Measurements from ENCODE around the gene SNX30.
A peak's percentile ranks its signal among the peaks of the same experiment; 100 is the strongest.

The SNX30 gene

GRCh38 chr9:112914524-112914923 lies 164.0 kb downstream of the SNX30 start:
- peaks cover 15% of the 10 kb centered on the region for H3K27me3 Mint-ChIP-seq
- H3K27ac Mint-ChIP-seq = no peak overlapping the region
- H3K4me3 Mint-ChIP-seq = no peak overlapping the region
- ATAC-seq (no peak), DNase-seq (no peak)
- H3K9me3 Mint-ChIP-seq = no peaks in the 10 kb centered on the region
- H3K4me1 Mint-ChIP-seq = no peaks in the 10 kb centered on the region

- Mint-ChIP-seq H3K4me3 (no peak overlapping the region), H3K4me1 (no peaks in the 10 kb centered on the region), H3K9me3 (no peaks in the 10 kb centered on the region), H3K27me3 (peaks cover 19% of the 10 kb centered on the region), H3K27ac (no peak overlapping the region)
- ATAC-seq = no peak
- no peak for DNase-seq
Measured at GRCh38 chr9:112917047-112917986, 166.8 kb downstream of the SNX30 start.

- Mint-ChIP-seq H3K27ac (no peak overlapping the region), H3K4me1 (no peaks in the 10 kb centered on the region)
Measured at GRCh38 chr9:112917987-112918362, 167.4 kb downstream of the SNX30 start.

GRCh38 chr9:112921549-112921948 lies 171.0 kb downstream of the SNX30 start:
- DNase-seq = no peak

More at GRCh38 chr9:112917987-112918362, 167.4 kb downstream of the SNX30 start:
- Mint-ChIP-seq H3K27me3 (peaks cover 17% of the 10 kb centered on the region), H3K4me3 (no peak overlapping the region), H3K9me3 (no peaks in the 10 kb centered on the region)
- ATAC-seq (no peak), DNase-seq (no peak)

More at GRCh38 chr9:112921549-112921948, 171.0 kb downstream of the SNX30 start:
- no peak overlapping the region for H3K27ac Mint-ChIP-seq
- no peak overlapping the region for H3K4me3 Mint-ChIP-seq
- no peaks in the 10 kb centered on the region for H3K9me3 Mint-ChIP-seq
- no peaks in the 10 kb centered on the region for H3K4me1 Mint-ChIP-seq
- ATAC-seq = peak; percentile 56
- H3K27me3 Mint-ChIP-seq = peaks cover 17% of the 10 kb centered on the region
